Neural cell (in vitro differentiated cells): ENCODE results near the gene DGKI. TPM values are rescaled to one million over a fixed set of nuclear protein-coding genes. Genes with fewer than 3 reads are reported as not detected.

Experiments
- H2AFZ ChIP-seq: fragments of 200-600, 300-800 bp; sonication (generic), shearing (Covaris generic); 2 replicates; pipeline ENCODE4 v1.6.0; 2014; ENCODE audit warnings: low read depth, mild to moderate bottlenecking, antibody characterized with exemption, low read length, moderate library complexity
- H3F3A ChIP-seq: fragments of 200-600 bp; shearing (Covaris generic); 2 replicates; pipeline ENCODE4 v1.6.1; 2016; ENCODE audit warnings: mild to moderate bottlenecking, moderate library complexity, mixed read lengths, antibody characterized with exemption, low read length; ENCODE audit not compliant: insufficient read depth, poor library complexity, severe bottlenecking
- H3K27ac ChIP-seq: fragments of 200-600, 300-800 bp; sonication (generic), shearing (Covaris generic); 2 replicates; pipeline ENCODE4 v1.5.1; 2014; ENCODE audit warnings: mild to moderate bottlenecking, low read length, moderate library complexity
- H3K27me3 ChIP-seq: fragments of 300-800, 200-600 bp; sonication (generic), shearing (Covaris generic); 2 replicates; pipeline ENCODE4 v1.6.0; 2014; ENCODE audit warnings: mild to moderate bottlenecking, low read depth, low read length, moderate library complexity; ENCODE audit not compliant: insufficient read depth
- H3K36me3 ChIP-seq: fragments of 300-800, 200-600 bp; sonication (generic), shearing (Covaris generic); 2 replicates; pipeline ENCODE4 v1.5.1; 2014; ENCODE audit warnings: mild to moderate bottlenecking, antibody characterized with exemption, low read length, moderate library complexity; ENCODE audit not compliant: insufficient read depth
- H3K4me2 ChIP-seq: fragments of 300-800, 200-600 bp; sonication (generic), shearing (Covaris generic); 2 replicates; pipeline ENCODE4 v1.6.0; 2014; ENCODE audit warnings: mild to moderate bottlenecking, low read length
- H3K4me3 ChIP-seq: fragments of 300-800, 200-600 bp; sonication (generic), shearing (Covaris generic); 2 replicates; pipeline ENCODE4 v1.5.1; 2014; ENCODE audit warnings: mild to moderate bottlenecking, low read length, moderate library complexity
- H3K79me2 ChIP-seq: fragments of 200-600 bp; shearing (Covaris generic); replicated peaks from 2 replicates; pipeline ENCODE4 v1.6.0; 2014; ENCODE audit warnings: mild to moderate bottlenecking, low read length, moderate library complexity; ENCODE audit not compliant: insufficient read depth
- H3K9ac ChIP-seq: fragments of 300-800, 200-600 bp; sonication (generic), shearing (Covaris generic); 2 replicates; pipeline ENCODE4 v1.6.1; 2016; ENCODE audit warnings: mild to moderate bottlenecking, low read length, mixed read lengths
- H3K9me2 ChIP-seq: fragments of 200-600 bp; shearing (Covaris generic); 2 replicates; pipeline ENCODE4 v1.6.1; 2016; ENCODE audit warnings: mild to moderate bottlenecking, low read length, mixed read lengths; ENCODE audit not compliant: insufficient read depth
- H3K9me3 ChIP-seq: fragments of 200-600, 300-800 bp; sonication (generic), shearing (Covaris generic); 2 replicates; pipeline ENCODE4 v1.6.1; 2016; ENCODE audit warnings: mild to moderate bottlenecking, mixed run types, low read length, moderate library complexity, mixed read lengths
- H4K20me1 ChIP-seq: fragments of 200-600 bp; shearing (Covaris generic); 2 replicates; pipeline ENCODE4 v1.6.1; 2016; ENCODE audit warnings: mild to moderate bottlenecking, mixed run types; ENCODE audit not compliant: insufficient read depth
- CTCF ChIP-seq: fragments of 450-650 bp; IDR thresholded peaks from 2 replicates; pipeline ENCODE4 v1.5.1; 2014; ENCODE audit warnings: antibody characterized with exemption, mild to moderate bottlenecking, moderate library complexity; ENCODE audit not compliant: poor library complexity, severe bottlenecking
- EP300 ChIP-seq: fragments of 450-650 bp; conservative IDR thresholded peaks from 2 replicates; pipeline ENCODE4 v1.6.1; 2014; ENCODE audit warnings: antibody characterized with exemption, mild to moderate bottlenecking, moderate library complexity; ENCODE audit not compliant: poor library complexity, severe bottlenecking
- EZH2 ChIP-seq: fragments of 200-600, 300-800 bp; shearing (Covaris generic), sonication (generic); IDR thresholded peaks from 2 replicates; pipeline ENCODE4 v1.6.1; 2014; ENCODE audit warnings: antibody characterized with exemption, low read length, borderline replicate concordance, mild to moderate bottlenecking; ENCODE audit not compliant: insufficient read depth, poor library complexity, severe bottlenecking
- MXI1 ChIP-seq: fragments of 450-650 bp; conservative IDR thresholded peaks from 2 replicates; pipeline ENCODE4 v1.6.1; 2014; ENCODE audit warnings: antibody characterized with exemption, mild to moderate bottlenecking; ENCODE audit not compliant: poor library complexity, severe bottlenecking
- POLR2AphosphoS5 ChIP-seq: IDR thresholded peaks from 2 replicates; pipeline ENCODE4 v1.6.1; 2012
- RAD21 ChIP-seq: fragments of 450-650 bp; conservative IDR thresholded peaks from 2 replicates; pipeline ENCODE4 v1.6.1; 2014; ENCODE audit warnings: antibody characterized with exemption, mild to moderate bottlenecking, moderate library complexity
- REST ChIP-seq: IDR thresholded peaks from 2 replicates; pipeline ENCODE4 v1.6.1; 2012; ENCODE audit warnings: borderline replicate concordance
- SMC3 ChIP-seq: fragments of 450-650 bp; conservative IDR thresholded peaks from 2 replicates; pipeline ENCODE4 v1.6.1; 2014; ENCODE audit warnings: antibody characterized with exemption, mild to moderate bottlenecking, moderate library complexity; ENCODE audit not compliant: poor library complexity
- TAF1 ChIP-seq: IDR thresholded peaks from 2 replicates; pipeline ENCODE4 v1.6.1; 2012; ENCODE audit warnings: low read depth
- polyA plus RNA-seq: library from polyadenylated mRNA; depleted of rRNA; stranded (reverse); fragments of >200 nt; gene quantifications from 2 replicates; pipeline ENCODE4 v1.2.3, GENCODE V29; 2014

DGKI gene
- polyA plus RNA-seq, 1 donor from 2014 or later, result 15.8 TPM

- Histone ChIP-seq H3F3A (no peaks in the 10 kb centered on the region), H3K36me3 (peaks cover 6% of the 10 kb centered on the region), H3K4me2 (no peak overlapping the region), H3K4me3 (peak overlapping the region; percentile 30), H3K9me2 (no peaks in the 10 kb centered on the region), H3K79me2 (no peaks in the 10 kb centered on the region), H3K27me3 (no peaks in the 10 kb centered on the region), H4K20me1 (no peaks in the 10 kb centered on the region), H3K9me3 (no peaks in the 10 kb centered on the region), H3K9ac (no peak overlapping the region), H2AFZ (no peak overlapping the region), H3K27ac (peak overlapping the region; percentile 68)
- no peak for TF ChIP-seq REST
- TF ChIP-seq EP300, result no peak
- TF ChIP-seq EZH2, result no peak
- no peak for TF ChIP-seq MXI1
- no peak for TF ChIP-seq TAF1
- TF ChIP-seq SMC3, result no peak
- TF ChIP-seq CTCF, result no peak
- TF ChIP-seq RAD21, result no peak
- TF ChIP-seq POLR2AphosphoS5, result no peak
Measured at GRCh38 chr7:137684776-137685175, 162.0 kb downstream of the DGKI start.

GRCh38 chr7:137684316-137684715, 162.5 kb downstream of the DGKI start:
- H2AFZ ChIP-seq, result no peak overlapping the region
- H3K9ac ChIP-seq, result no peak overlapping the region
- H3K4me2 ChIP-seq, result no peak overlapping the region
- no peaks in the 10 kb centered on the region for H3K9me3 ChIP-seq
- peak overlapping the region; percentile 68 for H3K27ac ChIP-seq
- no peaks in the 10 kb centered on the region for H3F3A ChIP-seq
- H3K79me2 ChIP-seq, result no peaks in the 10 kb centered on the region
- H3K4me3 ChIP-seq, result no peak overlapping the region
- peaks cover 6% of the 10 kb centered on the region for H3K36me3 ChIP-seq
- no peaks in the 10 kb centered on the region for H4K20me1 ChIP-seq
- no peaks in the 10 kb centered on the region for H3K27me3 ChIP-seq
- no peak for TF ChIP-seq CTCF
- TF ChIP-seq REST, result no peak
- no peak for TF ChIP-seq MXI1
- no peak for TF ChIP-seq EP300
- no peak for TF ChIP-seq TAF1
- no peak for TF ChIP-seq RAD21
- TF ChIP-seq EZH2, result no peak
- TF ChIP-seq POLR2AphosphoS5, result no peak
- TF ChIP-seq SMC3, result no peak
- no peaks in the 10 kb centered on the region for H3K9me2 ChIP-seq
